GM12878 (cell line): ENCODE measurements around the gene TESK1. TPM values are rescaled to one million over a fixed set of nuclear protein-coding genes. Genes with fewer than 3 reads are reported as not detected.

Experiments
- ATAC-seq: fragments of 200-7000 bp; cut with Tn5 transposase; 3 replicates; pipeline ENCODE4 v1.9.1; 2020; ENCODE audit warnings: mild to moderate bottlenecking, moderate library complexity
- BruUV-seq: library from RNA; stranded (reverse); fragments of 400-500 nt; replicated peaks from 2 replicates; lab custom pipeline; 2021; lab: Mats Ljungman, UMichigan
- CTCF ChIA-PET: fragments of 300-600 bp; sonication (Branson Sonifier 250); formaldehyde crosslinking; extraction: SDS; loops from one replicate; lab custom pipeline; 2021; ENCODE audit warnings: inconsistent platforms; lab: Yijun Ruan, JAX
- POLR2A ChIA-PET: fragments of 350-600 bp; formaldehyde crosslinking; extraction: SDS; loops from one replicate; lab custom pipeline; 2021; ENCODE audit warnings: inconsistent platforms; lab: Charles Lee
- RAD21 ChIA-PET: fragments of 300-600 bp; sonication (Branson Sonifier 250); formaldehyde crosslinking; loops from one replicate; lab custom pipeline; 2023; ENCODE audit warnings: antibody characterized with exemption; ENCODE audit not compliant: unreplicated experiment; lab: Charles Lee
- SMC1A ChIA-PET: fragments of 300-600 bp; sonication (Branson Sonifier 250); formaldehyde crosslinking; loops from one replicate; lab custom pipeline; 2023; ENCODE audit not compliant: unreplicated experiment, uncharacterized antibody; lab: Charles Lee
- DNase-seq: peaks from one replicate; pipeline ENCODE4 v3.0.0-alpha.2; 2011; ENCODE audit warnings: low read depth, low spot score
- FAIRE-seq: peaks from 3 replicates; lab custom pipeline; 2011; peaks lifted over from hg19 to GRCh38; lab: Jason Lieb, UNC
- H2AFZ ChIP-seq: 2 replicates; pipeline ENCODE4 v1.6.0; 2011; ENCODE audit warnings: low read depth, low read length, control low read depth; ENCODE audit not compliant: control insufficient read depth
- H3K27ac ChIP-seq: 2 replicates; pipeline ENCODE4 v1.5.1; 2011; ENCODE audit warnings: control low read depth; ENCODE audit not compliant: control insufficient read depth, insufficient read depth
- H3K27me3 ChIP-seq, 2 experiments: replicated peaks in 1 of 2; 2 replicates each; pipeline versions ENCODE4 v1.6.0 to v1.6.1; 2011; ENCODE audit warnings: low read length in 1 of 2; ENCODE audit not compliant: control insufficient read depth in 2 of 2, insufficient read depth in 2 of 2
- H3K36me3 ChIP-seq, 2 experiments: 2 replicates each; pipeline ENCODE4 v1.5.1; 2011; ENCODE audit warnings: low read length in 1 of 2; ENCODE audit not compliant: control insufficient read depth in 2 of 2, insufficient read depth in 2 of 2
- H3K4me1 ChIP-seq: 2 replicates; pipeline ENCODE4 v1.6.1; 2011; ENCODE audit warnings: mild to moderate bottlenecking, low read length, moderate library complexity, mixed read lengths; ENCODE audit not compliant: control insufficient read depth, insufficient read depth
- H3K4me2 ChIP-seq: 2 replicates; pipeline ENCODE4 v1.6.0; 2011; ENCODE audit warnings: control low read depth; ENCODE audit not compliant: control insufficient read depth, insufficient read depth
- H3K4me3 ChIP-seq: fragments of 200-600 bp; sonication (generic); 2 replicates; pipeline ENCODE4 v1.5.1; 2016
- H3K79me2 ChIP-seq: 2 replicates; pipeline ENCODE4 v1.6.0; 2011; ENCODE audit warnings: low read length; ENCODE audit not compliant: control insufficient read depth, insufficient read depth
- H3K9ac ChIP-seq: 2 replicates; pipeline ENCODE4 v1.8.0; 2011; ENCODE audit warnings: low read length, control low read depth, mixed read lengths; ENCODE audit not compliant: control insufficient read depth, insufficient read depth
- H3K9me3 ChIP-seq: replicated peaks from 3 replicates; pipeline ENCODE4 v1.5.1; 2011; ENCODE audit warnings: mild to moderate bottlenecking, low read length; ENCODE audit not compliant: control insufficient read depth, insufficient read depth
- H4K20me1 ChIP-seq: 2 replicates; pipeline ENCODE4 v1.6.0; 2011; ENCODE audit not compliant: control insufficient read depth, insufficient read depth
- CBFB ChIP-seq: IDR thresholded peaks from 2 replicates; pipeline ENCODE4 v1.6.1; 2016; ENCODE audit warnings: antibody characterized with exemption, low read depth
- CBX5 ChIP-seq: sonication (generic); IDR thresholded peaks from 2 replicates; pipeline ENCODE4 v1.6.1; 2016; ENCODE audit warnings: low read depth, moderate library complexity, mild to moderate bottlenecking, inconsistent platforms
- FOS ChIP-seq: IDR thresholded peaks from 3 replicates; pipeline ENCODE4 v1.6.1; 2011; ENCODE audit warnings: borderline replicate concordance; ENCODE audit not compliant: insufficient read length; ENCODE audit errors: extremely low read depth
- HDAC2 ChIP-seq: fragments of 200-600 bp; sonication (generic); IDR thresholded peaks from 2 replicates; pipeline ENCODE4 v1.6.1; 2017
- IKZF2 ChIP-seq, 2 experiments: fragments of 450-650 bp; IDR thresholded peaks; 2 replicates each; pipeline ENCODE4 v1.6.1; 2017; ENCODE audit warnings: mild to moderate bottlenecking in 2 of 2, moderate library complexity in 2 of 2
- JUNB ChIP-seq: IDR thresholded peaks from 2 replicates; pipeline ENCODE4 v1.6.1; 2016; ENCODE audit warnings: antibody characterized with exemption, mild to moderate bottlenecking
- KLF5 ChIP-seq: fragments of 450-650 bp; IDR thresholded peaks from 2 replicates; pipeline ENCODE4 v1.6.1; 2014; ENCODE audit warnings: mild to moderate bottlenecking; ENCODE audit not compliant: partially characterized antibody
- MTA3 ChIP-seq: IDR thresholded peaks from 2 replicates; pipeline ENCODE4 v1.6.1; 2012; ENCODE audit warnings: low read length, inconsistent platforms, borderline replicate concordance
- NR2F1 ChIP-seq: fragments of 450-650 bp; conservative IDR thresholded peaks from 2 replicates; pipeline ENCODE4 v1.6.1; 2017; ENCODE audit warnings: mild to moderate bottlenecking
- ZNF207 ChIP-seq: fragments of 450-650 bp; IDR thresholded peaks from 2 replicates; pipeline ENCODE4 v1.6.1; 2014; ENCODE audit warnings: antibody characterized with exemption, mild to moderate bottlenecking, borderline replicate concordance
- WGBS: methylation state at CpG from one replicate; pipeline ENCODE4 v1.1.6; 2016; ENCODE audit warnings: low lambda C conversion rate; ENCODE audit not compliant: insufficient replicate concordance, insufficient coverage; ENCODE audit errors: missing lambda C conversion rate; 5-methylcytosine and 5-hydroxymethylcytosine counted together
- in situ Hi-C: fragments of 300-500 bp; cut with MboI; formaldehyde crosslinking; loops from 9 replicates; pipeline ENCODE4 v1.14.3; 2018; ENCODE audit warnings: mixed read lengths
- intact Hi-C: fragments of 100-400 bp; cut with micrococcal nuclease; formaldehyde crosslinking; loops from one replicate; pipeline ENCODE4 v1.14.2; 2022; ENCODE audit not compliant: unreplicated experiment
- polyA plus RNA-seq, 11 experiments: library from polyadenylated mRNA; depleted of rRNA in 4 of 11; unstranded in 6 of 11; stranded (reverse) in 5 of 11; fragments of >200 nt; fragmentation: Nextera tagmentation in 4 of 11; fragmentation: Illumina TruSeq in 1 of 11; extraction: Ambion mirVana in 4 of 11; extraction: Trizol in 1 of 11; gene quantifications; 1 replicate in 1 of 11; 2 replicates in 10 of 11; pipeline versions ENCODE4 v1.2.1 to v1.2.3, GENCODE V29; 2011 to 2016; ENCODE audit warnings: inconsistent platforms in 2 of 11, missing spikeins in 2 of 11, low read depth in 1 of 11
- total RNA-seq, 4 experiments: library from RNA; depleted of rRNA in 3 of 4; stranded (reverse); fragments of >200 nt in 3 of 4; fragmentation: Illumina TruSeq in 1 of 4; extraction: Trizol in 1 of 4; gene quantifications; 2 replicates each; pipeline versions ENCODE4 v1.2.1 to v1.2.3, GENCODE V29; 2013 to 2021
- TF ChIP-seq, protein P1 (sequence below): fragments of 450-650 bp; IDR thresholded peaks from 2 replicates; pipeline ENCODE4 v1.6.1; 2014; ENCODE audit warnings: mild to moderate bottlenecking
- TF ChIP-seq, protein P2 (sequence below): IDR thresholded peaks from 2 replicates; pipeline ENCODE4 v1.6.1; 2012; ENCODE audit warnings: low read depth, low read length, improper control_type of control experiment
- TF ChIP-seq, protein P3 (sequence below): fragments of 450-650 bp; IDR thresholded peaks from 2 replicates; pipeline ENCODE4 v1.6.1; 2017; ENCODE audit warnings: borderline replicate concordance
- TF ChIP-seq, protein P4 (sequence below): IDR thresholded peaks from 2 replicates; pipeline ENCODE4 v1.6.1; 2012; ENCODE audit warnings: low read depth, low read length, improper control_type of control experiment

TESK1 gene
- total and polyA plus RNA-seq, 10 of the 15 experiments (the other 5 are each of a cell fraction or from before 2014, with no cell fraction given), result 0.16 to 19.5 (median 7.9) TPM; not detected in 1

DNA sequence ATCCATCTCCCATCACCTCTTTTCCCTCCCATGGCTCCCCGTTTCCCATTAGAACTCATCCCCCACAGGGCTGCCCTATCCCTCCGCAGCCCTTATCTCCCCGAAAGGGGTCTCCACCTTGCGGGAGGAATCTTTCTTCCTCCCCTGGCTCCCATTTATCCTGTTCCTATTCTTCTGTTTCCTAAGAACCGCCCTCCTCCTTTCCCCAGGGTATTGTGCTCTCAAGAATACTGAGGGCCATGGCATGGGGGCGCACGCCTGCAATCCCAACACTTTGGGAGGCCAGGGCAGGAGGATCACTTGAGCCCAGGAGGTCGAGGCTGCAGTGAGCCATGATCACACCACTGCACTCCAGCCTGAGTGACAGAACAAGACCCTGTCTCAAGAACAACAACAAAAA is 12.5 kb downstream of the TESK1 start:
- TSS peak; percentile 80 for BruUV-seq
- peak overlapping the region; percentile 72 for H3K4me3 ChIP-seq
- H3K27ac ChIP-seq, result peak overlapping the region; percentile 57
- 66% methylated on average over 8 of the region's 8 CpGs for WGBS
- POLR2A ChIA-PET, result interaction anchor here (0.9 to 6.6 kb wide), 8 partner anchors 11 to 197 kb away, joined by 4 to 85 read pairs (median 8); partner anchors contain the start of genes CCDC107, CREB3, HINT2 and RMRP
- H2AFZ ChIP-seq, result peak overlapping the region; percentile 88
- H3K36me3 ChIP-seq, result no peaks in the 10 kb centered on the region
- TF ChIP-seq, protein P1, sequence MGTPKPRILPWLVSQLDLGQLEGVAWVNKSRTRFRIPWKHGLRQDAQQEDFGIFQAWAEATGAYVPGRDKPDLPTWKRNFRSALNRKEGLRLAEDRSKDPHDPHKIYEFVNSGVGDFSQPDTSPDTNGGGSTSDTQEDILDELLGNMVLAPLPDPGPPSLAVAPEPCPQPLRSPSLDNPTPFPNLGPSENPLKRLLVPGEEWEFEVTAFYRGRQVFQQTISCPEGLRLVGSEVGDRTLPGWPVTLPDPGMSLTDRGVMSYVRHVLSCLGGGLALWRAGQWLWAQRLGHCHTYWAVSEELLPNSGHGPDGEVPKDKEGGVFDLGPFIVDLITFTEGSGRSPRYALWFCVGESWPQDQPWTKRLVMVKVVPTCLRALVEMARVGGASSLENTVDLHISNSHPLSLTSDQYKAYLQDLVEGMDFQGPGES, result no peak
- TF ChIP-seq, protein P2, sequence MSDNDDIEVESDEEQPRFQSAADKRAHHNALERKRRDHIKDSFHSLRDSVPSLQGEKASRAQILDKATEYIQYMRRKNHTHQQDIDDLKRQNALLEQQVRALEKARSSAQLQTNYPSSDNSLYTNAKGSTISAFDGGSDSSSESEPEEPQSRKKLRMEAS, result no peak
- TF ChIP-seq KLF5 (no peak), ZNF207 (no peak), FOS (no peak), CBFB (no peak), NR2F1 (no peak), JUNB (no peak), MTA3 (peak; percentile 70; the same call in 1 of the 2 replicates), CBX5 (no peak), IKZF2 (IDR thresholded peaks at IDR 0.05) (0 out of 4 replicates have a peak, but pooled peaks of 1 of the 2 experiments have one; percentile 0), HDAC2 (no peak)
- TF ChIP-seq, protein P3, sequence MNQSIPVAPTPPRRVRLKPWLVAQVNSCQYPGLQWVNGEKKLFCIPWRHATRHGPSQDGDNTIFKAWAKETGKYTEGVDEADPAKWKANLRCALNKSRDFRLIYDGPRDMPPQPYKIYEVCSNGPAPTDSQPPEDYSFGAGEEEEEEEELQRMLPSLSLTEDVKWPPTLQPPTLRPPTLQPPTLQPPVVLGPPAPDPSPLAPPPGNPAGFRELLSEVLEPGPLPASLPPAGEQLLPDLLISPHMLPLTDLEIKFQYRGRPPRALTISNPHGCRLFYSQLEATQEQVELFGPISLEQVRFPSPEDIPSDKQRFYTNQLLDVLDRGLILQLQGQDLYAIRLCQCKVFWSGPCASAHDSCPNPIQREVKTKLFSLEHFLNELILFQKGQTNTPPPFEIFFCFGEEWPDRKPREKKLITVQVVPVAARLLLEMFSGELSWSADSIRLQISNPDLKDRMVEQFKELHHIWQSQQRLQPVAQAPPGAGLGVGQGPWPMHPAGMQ, result no peak
- TF ChIP-seq, protein P4, sequence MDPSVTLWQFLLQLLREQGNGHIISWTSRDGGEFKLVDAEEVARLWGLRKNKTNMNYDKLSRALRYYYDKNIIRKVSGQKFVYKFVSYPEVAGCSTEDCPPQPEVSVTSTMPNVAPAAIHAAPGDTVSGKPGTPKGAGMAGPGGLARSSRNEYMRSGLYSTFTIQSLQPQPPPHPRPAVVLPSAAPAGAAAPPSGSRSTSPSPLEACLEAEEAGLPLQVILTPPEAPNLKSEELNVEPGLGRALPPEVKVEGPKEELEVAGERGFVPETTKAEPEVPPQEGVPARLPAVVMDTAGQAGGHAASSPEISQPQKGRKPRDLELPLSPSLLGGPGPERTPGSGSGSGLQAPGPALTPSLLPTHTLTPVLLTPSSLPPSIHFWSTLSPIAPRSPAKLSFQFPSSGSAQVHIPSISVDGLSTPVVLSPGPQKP, result no peak
- TF ChIP-seq, all 136 proteins: peak for 2
- ChIA-PET SMC1A (interaction anchor here (1.1 to 2.9 kb wide), 5 partner anchors 12 to 113 kb away, joined by 4 to 13 read pairs (median 7); partner anchors contain the start of gene TESK1), RAD21 (interaction anchor here (0.8 to 3.5 kb wide), 8 partner anchors 13 to 114 kb away, joined by 3 to 14 read pairs (median 6); partner anchors contain the start of genes ARHGEF39, CCDC107, CREB3 and RMRP), CTCF (interaction anchor here (0.8 to 9.0 kb wide), 12 partner anchors 12 to 115 kb away, joined by 3 to 101 read pairs (median 5); partner anchors contain the start of genes CCDC107, CREB3, RMRP and SIT1)
- peaks cover 44% of the 10 kb centered on the region for H3K4me1 ChIP-seq
- H3K9me3 ChIP-seq, result no peaks in the 10 kb centered on the region
- peak overlapping the region; percentile 64 for H3K9ac ChIP-seq
- ATAC-seq, result no peak
- in situ Hi-C loops (no loop called here), intact Hi-C loops (no loop called here)
- H3K4me2 ChIP-seq, result peak overlapping the region; percentile 92
- no peaks in the 10 kb centered on the region; the same call in 1 of the 2 replicates for H3K79me2 ChIP-seq
- no peak for DNase-seq
- no peaks in the 10 kb centered on the region for H4K20me1 ChIP-seq
- H3K27me3 ChIP-seq, result no peaks in the 10 kb centered on the region; a peak in 1 of 4 replicates
- no peak for FAIRE-seq
